MG63 (cell line): Measurements from ENCODE around the gene IGF2BP2. TPM values are rescaled to one million over a fixed set of nuclear protein-coding genes. Genes with fewer than 3 reads are reported as not detected.
A peak's percentile ranks its signal among the peaks of the same experiment; 100 is the strongest.
"Not testable (repeated sequence)": the region's sequence is repeated elsewhere in the genome, so short reads cannot be mapped to it uniquely, and the experiment has no call there.

ENCODE experiments used
- DNase-seq: peaks from one replicate; pipeline ENCODE4 v3.0.0-alpha.2; 2020
- H3K27me3 ChIP-seq: fragments of 250-450 bp; sonication (Bioruptor Pico); 2 replicates; pipeline ENCODE4 v1.5.1; 2020; ENCODE audit warnings: mild to moderate bottlenecking, moderate library complexity
- H3K36me3 ChIP-seq: fragments of 250-450 bp; sonication (Bioruptor Pico); 2 replicates; pipeline ENCODE4 v1.5.1; 2020; ENCODE audit warnings: mild to moderate bottlenecking, moderate library complexity
- H3K4me3 ChIP-seq: fragments of 250-450 bp; sonication (Bioruptor Pico); 2 replicates; pipeline ENCODE4 v1.5.1; 2020; ENCODE audit warnings: mild to moderate bottlenecking, moderate library complexity
- H3K9me3 ChIP-seq: fragments of 250-450 bp; sonication (Bioruptor Pico); 2 replicates; pipeline ENCODE4 v1.5.1; 2020; ENCODE audit warnings: mild to moderate bottlenecking, moderate library complexity
- total RNA-seq: library from RNA; depleted of rRNA; stranded (reverse); fragments of >200 nt; shearing (Covaris generic); gene quantifications from 2 replicates; pipeline ENCODE4 v1.2.3, GENCODE V29; 2014; ENCODE audit warnings: low replicate concordance

Gene IGF2BP2
- total RNA-seq, 1 experiment from 2014 or later: 49.3 TPM

- DNase-seq: no peak
- H3K27me3 ChIP-seq: no peaks in the 10 kb centered on the region
Observed at GRCh38 chr3:185846037-185846436, 21.2 kb upstream of the IGF2BP2 start.

DNA sequence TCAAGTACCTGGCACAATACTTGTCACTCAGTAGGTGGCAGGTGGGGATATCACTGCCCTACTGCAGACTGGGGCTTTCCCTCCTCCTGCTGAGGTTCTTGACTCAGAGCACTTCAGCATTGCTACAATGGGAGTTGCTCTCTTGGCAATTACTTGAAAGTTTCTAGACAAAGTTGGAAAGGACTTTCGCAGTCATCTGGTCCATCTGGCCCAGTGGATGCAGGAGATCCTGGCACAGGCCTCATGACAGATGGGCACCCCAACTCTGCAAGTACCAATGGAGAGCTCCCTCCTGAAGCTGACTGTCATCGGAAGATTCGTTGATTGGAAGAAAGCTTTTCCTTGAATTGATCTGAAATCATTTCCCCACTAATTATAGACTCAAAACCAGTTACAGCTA is 19.2 kb upstream of the IGF2BP2 start:
- Histone ChIP-seq H3K36me3 (no peaks in the 10 kb centered on the region), H3K27me3 (no peaks in the 10 kb centered on the region), H3K4me3 (no peak overlapping the region), H3K9me3 (no peaks in the 10 kb centered on the region)
- no peak for DNase-seq

More at GRCh38 chr3:185846037-185846436, 21.2 kb upstream of the IGF2BP2 start:
- Histone ChIP-seq H3K4me3 (no peak overlapping the region), H3K36me3 (no peaks in the 10 kb centered on the region), H3K9me3 (no peaks in the 10 kb centered on the region)

- Histone ChIP-seq H3K9me3 (no peaks in the 10 kb centered on the region), H3K27me3 (no peaks in the 10 kb centered on the region), H3K4me3 (no peak overlapping the region), H3K36me3 (no peaks in the 10 kb centered on the region)
- DNase-seq: no peak
Observed at GRCh38 chr3:185843635-185844034, 18.8 kb upstream of the IGF2BP2 start.

DNA sequence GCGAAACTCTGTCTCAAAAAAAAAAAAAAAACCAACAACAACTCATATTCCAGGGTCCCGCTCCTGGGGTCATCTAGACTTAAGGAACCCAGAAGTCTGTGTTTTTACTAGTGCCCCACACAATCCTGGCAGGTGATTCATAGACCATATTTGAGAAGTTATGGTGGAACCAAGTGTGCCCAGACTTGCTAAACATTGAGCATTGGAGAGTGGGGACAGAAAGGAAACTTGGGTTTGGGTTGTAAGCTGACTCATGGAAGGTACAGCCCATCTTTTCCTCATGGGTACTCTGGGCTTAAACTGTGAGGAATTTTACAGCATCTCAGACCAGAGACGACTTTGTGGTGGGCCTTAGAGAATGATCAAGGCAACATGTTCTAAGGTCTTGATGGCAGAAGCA is 18.3 kb upstream of the IGF2BP2 start:
- no peak for DNase-seq
- Histone ChIP-seq H3K4me3 (no peak overlapping the region), H3K36me3 (no peaks in the 10 kb centered on the region), H3K27me3 (no peaks in the 10 kb centered on the region), H3K9me3 (no peaks in the 10 kb centered on the region)

DNA sequence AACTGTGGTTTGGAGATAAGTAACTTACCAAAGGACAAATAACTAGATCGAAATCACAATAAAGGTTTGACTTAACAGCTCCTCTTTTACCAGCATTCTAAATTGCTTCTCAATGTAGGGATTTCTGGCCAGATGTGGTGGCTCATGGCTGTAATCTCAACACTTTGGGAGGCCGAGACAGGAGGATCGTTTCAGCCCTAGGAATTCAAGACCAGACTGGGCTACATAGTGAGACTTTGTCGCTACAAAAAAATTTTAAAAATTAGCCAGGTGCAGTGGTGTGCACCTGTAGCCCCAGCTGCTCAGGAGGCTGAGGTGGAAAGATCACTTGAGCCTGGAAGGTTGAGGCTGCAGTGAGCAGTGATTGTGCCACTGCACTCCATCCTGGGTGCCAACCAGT is 17.4 kb upstream of the IGF2BP2 start:
- H3K9me3 ChIP-seq: no peaks in the 10 kb centered on the region
- no peak overlapping the region for H3K4me3 ChIP-seq
- no peaks in the 10 kb centered on the region for H3K27me3 ChIP-seq
- no peak for DNase-seq
- no peaks in the 10 kb centered on the region for H3K36me3 ChIP-seq

- not testable (repeated sequence) for H3K9me3 ChIP-seq, H3K36me3 ChIP-seq, H3K4me3 ChIP-seq, H3K27me3 ChIP-seq, DNase-seq
Observed at GRCh38 chr3:185838417-185838989, 13.7 kb upstream of the IGF2BP2 start.

DNA sequence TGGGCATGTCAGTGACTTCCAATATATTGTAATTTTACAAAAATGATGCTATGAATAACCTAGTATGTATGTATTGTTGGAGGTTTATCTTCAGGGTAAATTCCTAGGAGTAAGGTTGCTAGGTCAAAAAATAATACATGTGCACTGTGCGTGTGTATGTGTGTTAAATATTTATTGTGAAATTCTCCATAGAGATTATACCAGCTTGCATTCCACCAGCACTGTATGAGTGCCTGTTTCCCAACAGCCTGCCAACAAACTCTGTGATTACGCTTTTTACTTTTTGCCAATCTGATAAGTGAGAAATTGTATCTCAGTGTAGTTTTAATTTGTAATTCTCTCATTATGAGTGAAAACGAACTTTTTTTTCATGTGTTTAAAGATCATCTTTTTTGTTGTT is 12.6 kb upstream of the IGF2BP2 start:
- H3K4me3 ChIP-seq: no peak overlapping the region
- H3K27me3 ChIP-seq: no peaks in the 10 kb centered on the region
- no peaks in the 10 kb centered on the region for H3K9me3 ChIP-seq
- no peaks in the 10 kb centered on the region for H3K36me3 ChIP-seq
- DNase-seq: no peak

DNA sequence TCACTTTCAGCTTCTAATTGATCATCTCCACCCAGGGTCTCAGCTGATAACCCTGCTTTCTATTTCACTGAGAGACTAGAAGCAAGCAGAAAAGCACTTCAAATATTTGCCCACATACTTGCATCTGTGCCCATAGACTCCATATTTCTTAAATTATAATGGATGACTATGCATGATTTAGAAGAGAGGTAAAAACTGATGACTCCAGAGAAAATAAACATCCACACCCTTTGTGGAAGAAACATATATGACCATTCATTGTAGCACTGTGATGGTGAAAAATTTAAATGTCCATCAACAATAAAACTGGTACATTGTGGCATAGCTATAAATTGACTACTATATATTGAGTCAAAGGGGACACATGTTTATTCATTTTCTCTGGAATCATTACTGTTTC is 7.1 kb upstream of the IGF2BP2 start:
- DNase-seq: no peak
- Histone ChIP-seq H3K36me3 (peaks cover 21% of the 10 kb centered on the region), H3K4me3 (no peak overlapping the region), H3K9me3 (peaks cover 8% of the 10 kb centered on the region; the same call in 1 of the 2 replicates), H3K27me3 (no peaks in the 10 kb centered on the region)

GRCh38 chr3:185831195-185831594 is 6.4 kb upstream of the IGF2BP2 start:
- no peaks in the 10 kb centered on the region for H3K27me3 ChIP-seq
- peaks cover 22% of the 10 kb centered on the region for H3K36me3 ChIP-seq
- DNase-seq: no peak
- H3K4me3 ChIP-seq: no peak overlapping the region
- H3K9me3 ChIP-seq: peaks cover 8% of the 10 kb centered on the region; the same call in 1 of the 2 replicates

DNA sequence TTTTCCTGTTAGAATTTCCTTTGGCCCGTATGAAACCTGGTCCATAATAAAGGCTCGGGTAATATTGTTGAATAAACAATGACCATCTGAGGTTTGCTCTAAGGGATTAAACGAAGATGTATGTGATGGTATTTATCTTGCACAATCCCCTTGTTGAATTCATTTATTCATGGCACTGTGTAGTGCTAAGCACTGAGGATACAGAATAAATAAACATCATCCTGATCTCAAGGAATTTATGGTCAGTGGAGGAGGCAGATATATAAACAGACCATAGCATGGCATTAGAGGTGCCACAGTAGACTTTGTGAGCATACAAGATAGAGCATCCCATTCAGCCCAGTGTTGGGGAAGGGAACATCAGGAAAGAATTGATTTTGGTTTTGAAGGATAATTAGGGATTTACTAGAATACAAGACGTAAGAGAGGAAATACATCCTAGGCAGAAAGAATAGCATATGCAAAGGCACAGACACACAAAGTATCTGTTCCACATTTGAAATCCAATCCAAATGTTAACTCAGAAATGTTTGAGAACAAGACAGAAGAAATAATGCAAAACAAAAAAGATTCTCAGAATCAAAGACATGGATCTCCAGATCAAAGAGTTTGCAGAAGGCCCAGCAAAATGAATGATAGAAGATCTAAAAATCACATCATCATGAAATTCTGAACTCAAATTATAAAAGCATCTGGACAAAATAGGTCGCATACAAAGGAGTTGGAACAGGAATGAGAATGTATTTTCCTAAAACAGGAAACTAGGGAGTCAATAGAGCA is 5.4 kb upstream of the IGF2BP2 start:
- no peak for DNase-seq
- peaks cover 25% of the 10 kb centered on the region for H3K36me3 ChIP-seq
- H3K4me3 ChIP-seq: no peak overlapping the region
- peaks cover 8% of the 10 kb centered on the region; the same call in 1 of the 2 replicates for H3K9me3 ChIP-seq
- no peaks in the 10 kb centered on the region for H3K27me3 ChIP-seq

DNA sequence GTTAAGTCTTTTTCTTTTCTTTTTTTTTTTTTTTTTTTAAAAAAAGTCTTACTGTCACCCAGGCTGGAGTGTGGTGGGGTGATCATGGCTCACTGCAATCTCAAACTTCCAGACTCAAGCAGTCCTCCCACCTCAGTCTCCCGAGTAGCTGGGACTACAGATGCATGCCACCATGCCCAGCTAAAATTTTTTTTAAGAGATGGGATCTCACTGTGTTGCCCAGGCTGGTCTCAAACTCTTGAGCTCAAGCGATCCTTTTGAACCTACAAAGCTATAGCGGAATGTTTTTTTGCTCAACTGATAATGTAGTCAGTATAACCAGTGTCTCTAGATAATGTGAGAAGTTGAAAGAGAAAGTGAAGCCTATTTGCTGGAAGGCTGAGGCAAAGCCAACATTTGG is 3.9 kb upstream of the IGF2BP2 start:
- H3K36me3 ChIP-seq: peaks cover 25% of the 10 kb centered on the region
- H3K9me3 ChIP-seq: peaks cover 8% of the 10 kb centered on the region; the same call in 1 of the 2 replicates
- no peak for DNase-seq
- H3K4me3 ChIP-seq: no peak overlapping the region
- H3K27me3 ChIP-seq: no peaks in the 10 kb centered on the region

DNA sequence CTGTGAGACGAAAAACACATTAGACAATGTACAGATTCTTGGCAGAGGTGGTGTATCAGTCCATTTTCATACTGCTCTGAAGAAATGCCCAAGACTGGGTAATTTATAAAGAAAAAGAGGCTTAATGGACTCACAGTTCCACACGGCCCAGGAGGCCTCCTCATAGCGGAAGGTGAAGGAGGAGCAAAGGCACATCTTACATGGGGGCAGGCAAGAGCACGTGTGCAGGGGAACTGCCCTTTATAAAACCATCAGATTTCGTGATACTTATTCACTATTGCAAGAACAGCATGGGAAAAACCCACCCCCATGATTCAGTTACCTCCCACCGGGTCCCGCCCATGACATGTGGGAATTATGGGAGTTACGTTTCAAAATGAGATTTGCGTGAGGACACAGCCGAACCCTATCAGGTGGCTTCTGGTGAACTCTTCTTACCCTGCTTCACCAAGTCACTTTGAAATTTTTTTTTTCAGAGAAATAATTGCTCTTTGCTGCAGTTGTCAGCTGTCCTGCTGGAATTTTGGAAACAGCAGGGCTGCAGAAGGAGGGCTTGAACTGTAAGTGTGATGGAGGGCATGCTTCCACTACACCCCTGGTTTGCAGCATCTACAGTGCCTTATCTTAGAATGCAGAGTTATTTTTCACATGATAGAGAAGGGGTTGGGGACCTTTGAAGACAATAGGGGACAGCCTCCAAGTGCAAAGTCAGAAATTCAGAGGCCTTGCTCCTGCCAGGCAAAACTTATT is 2.9 kb upstream of the IGF2BP2 start:
- no peak for DNase-seq
- H3K9me3 ChIP-seq: peaks cover 8% of the 10 kb centered on the region; the same call in 1 of the 2 replicates
- peaks cover 25% of the 10 kb centered on the region for H3K36me3 ChIP-seq

DNA sequence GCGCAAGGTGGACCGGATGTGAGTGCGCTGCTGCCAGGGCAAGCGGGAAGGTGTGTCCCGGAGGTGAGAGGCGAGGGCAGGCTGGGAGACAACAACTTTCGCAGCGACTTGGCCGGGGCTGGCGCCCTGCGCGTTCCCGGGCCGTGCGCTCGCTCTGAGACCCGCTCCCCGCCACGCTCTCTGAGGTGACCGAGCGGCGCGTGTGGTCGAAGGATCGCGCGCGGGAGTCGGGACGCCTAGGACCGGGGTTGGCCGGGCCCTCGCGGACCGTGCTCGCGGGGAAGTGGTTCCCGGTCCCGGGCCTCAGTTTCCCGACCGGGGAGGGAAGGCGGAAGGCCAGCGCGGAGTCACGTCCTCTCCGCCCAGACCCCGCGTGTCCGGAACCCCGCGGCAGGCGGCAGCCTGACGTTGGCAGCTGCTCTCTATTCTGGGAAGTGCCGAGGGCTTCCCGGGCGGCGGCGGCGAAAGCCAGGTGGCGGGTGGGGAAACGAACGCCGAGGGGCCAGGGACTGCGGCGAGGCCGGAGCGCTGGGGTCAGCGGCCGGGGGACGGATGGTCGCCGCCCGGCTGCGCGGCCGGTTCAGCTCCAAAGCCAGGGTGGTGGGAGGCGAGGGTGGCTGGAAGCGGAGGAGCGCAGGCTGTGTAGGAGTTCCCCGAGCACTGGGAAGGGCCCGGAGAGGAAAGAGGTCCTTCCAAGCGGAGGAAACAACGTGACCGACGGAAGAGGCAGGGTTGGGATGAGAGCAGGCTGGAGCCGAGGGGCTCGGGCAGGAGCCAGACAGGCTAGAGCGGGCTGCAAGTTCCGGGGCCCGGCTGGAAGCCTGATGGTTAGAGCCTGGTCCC is 1.0 kb upstream of the IGF2BP2 start:
- peaks cover 8% of the 10 kb centered on the region; the same call in 1 of the 2 replicates for H3K9me3 ChIP-seq
- peak; percentile 73 for DNase-seq
- H3K4me3 ChIP-seq: peak overlapping the region; percentile 78
- peaks cover 25% of the 10 kb centered on the region for H3K36me3 ChIP-seq
- H3K27me3 ChIP-seq: no peaks in the 10 kb centered on the region

More for the DNA sequence above, 2.9 kb upstream of the IGF2BP2 start:
- Histone ChIP-seq H3K4me3 (no peak overlapping the region), H3K27me3 (no peaks in the 10 kb centered on the region)

DNA sequence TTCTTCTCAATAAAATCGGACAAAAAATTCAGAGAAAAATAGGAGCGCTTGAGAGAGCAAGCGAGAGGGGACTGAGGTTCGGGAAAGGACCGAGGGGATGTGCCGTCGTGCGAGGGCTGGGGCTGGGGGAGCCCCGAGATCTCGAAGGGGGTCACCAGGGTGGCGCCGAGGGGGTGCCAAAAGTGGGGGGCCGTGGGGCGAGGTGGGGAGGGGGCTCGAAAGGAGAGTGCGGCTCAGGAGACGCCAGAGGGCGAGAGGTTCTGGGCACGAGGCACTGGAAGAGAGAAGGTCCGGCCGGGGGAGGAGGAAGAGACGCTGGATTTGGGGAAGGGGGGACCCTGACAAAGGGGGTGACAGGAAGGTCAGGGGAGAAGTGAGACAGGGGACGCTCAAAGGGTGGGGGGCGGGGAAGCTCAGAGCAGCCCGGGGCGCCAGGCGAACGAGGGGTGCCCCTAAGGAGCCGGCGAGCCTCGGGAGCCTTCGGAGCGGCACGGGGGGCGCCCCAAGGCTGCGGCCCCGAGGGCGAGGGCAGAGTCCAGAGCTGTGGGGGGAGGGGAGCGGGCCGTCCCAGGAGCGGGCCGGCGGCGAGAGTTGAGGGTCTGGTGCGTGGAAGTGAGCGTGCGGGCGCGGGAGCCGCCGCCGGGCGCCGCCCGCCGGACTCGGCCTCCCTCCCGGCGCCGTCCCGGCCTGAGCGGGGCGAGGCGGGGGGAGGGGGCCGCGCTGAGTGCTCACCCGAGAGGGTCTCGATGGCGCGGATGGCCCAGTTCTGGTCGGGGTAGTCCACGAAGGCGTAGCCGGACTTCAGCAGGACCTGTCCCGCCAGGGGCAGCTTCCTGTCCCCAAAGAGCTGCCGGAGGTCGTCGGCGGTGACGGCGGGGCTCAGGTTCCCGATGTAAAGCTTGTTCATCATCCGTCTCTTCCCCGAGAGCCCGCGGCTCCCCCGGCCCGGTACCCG is 514 bp downstream of the IGF2BP2 start:
- H3K36me3 ChIP-seq: peaks cover 22% of the 10 kb centered on the region
- no peaks in the 10 kb centered on the region for H3K9me3 ChIP-seq
- H3K27me3 ChIP-seq: no peaks in the 10 kb centered on the region
- peak; percentile 36 for DNase-seq
- H3K4me3 ChIP-seq: peak overlapping the region; percentile 78
